Osteocyte (in vitro differentiated cells): ENCODE measurements around the gene DHX40. TPM values are rescaled to one million over a fixed set of nuclear protein-coding genes. Genes with fewer than 3 reads are reported as not detected.

Source experiments
- DNase-seq: peaks from one replicate; pipeline ENCODE4 v3.0.0; 2021; ENCODE audit warnings: mixed read lengths; ENCODE audit not compliant: unreplicated experiment; ENCODE audit errors: extremely low spot score
- H3K27ac Mint-ChIP-seq: one replicate; pipeline ENCODE4 v1.8.0; 2021; ENCODE audit warnings: mild to moderate bottlenecking, mixed read lengths; ENCODE audit not compliant: unreplicated experiment
- H3K27me3 Mint-ChIP-seq: one replicate; pipeline ENCODE4 v1.8.0; 2021; ENCODE audit warnings: mixed read lengths; ENCODE audit not compliant: unreplicated experiment
- H3K36me3 Mint-ChIP-seq: one replicate; pipeline ENCODE4 v1.8.0; 2021; ENCODE audit warnings: mixed read lengths; ENCODE audit not compliant: unreplicated experiment
- H3K4me1 Mint-ChIP-seq: one replicate; pipeline ENCODE4 v1.8.0; 2021; ENCODE audit warnings: mixed read lengths; ENCODE audit not compliant: unreplicated experiment
- H3K4me3 Mint-ChIP-seq: one replicate; pipeline ENCODE4 v1.8.0; 2021; ENCODE audit warnings: mild to moderate bottlenecking, moderate library complexity, mixed read lengths; ENCODE audit not compliant: unreplicated experiment
- H3K9me3 Mint-ChIP-seq: one replicate; pipeline ENCODE4 v1.8.0; 2021; ENCODE audit warnings: mixed read lengths; ENCODE audit not compliant: unreplicated experiment
- CTCF ChIP-seq: fragments of 200-600 bp; sonication (generic); IDR thresholded peaks from 2 replicates; pipeline ENCODE4 v1.5.0; 2021; ENCODE audit warnings: antibody characterized with exemption, mild to moderate bottlenecking, moderate library complexity
- total RNA-seq: library from RNA; stranded (reverse); gene quantifications from 2 replicates; pipeline ENCODE4 v1.2.1, GENCODE V29; 2021

DHX40 gene
- total RNA-seq, 1 donor from 2014 or later, result 42.3 TPM

GRCh38 chr17:59527931-59528330, 37.5 kb upstream of the DHX40 start:
- Mint-ChIP-seq H3K27me3 (peaks cover 44% of the 10 kb centered on the region), H3K36me3 (no peaks in the 10 kb centered on the region), H3K27ac (no peak overlapping the region), H3K9me3 (no peaks in the 10 kb centered on the region), H3K4me3 (no peak overlapping the region), H3K4me1 (no peaks in the 10 kb centered on the region)
- no peak for TF ChIP-seq CTCF
- DNase-seq, result no peak

GRCh38 chr17:59530531-59530930, 34.9 kb upstream of the DHX40 start:
- H3K36me3 Mint-ChIP-seq, result no peaks in the 10 kb centered on the region
- no peak overlapping the region for H3K27ac Mint-ChIP-seq
- peaks cover 42% of the 10 kb centered on the region for H3K27me3 Mint-ChIP-seq

GRCh38 chr17:59533694-59534093, 31.7 kb upstream of the DHX40 start:
- Mint-ChIP-seq H3K27me3 (peaks cover 33% of the 10 kb centered on the region), H3K4me3 (no peak overlapping the region), H3K36me3 (no peaks in the 10 kb centered on the region), H3K9me3 (no peaks in the 10 kb centered on the region), H3K27ac (no peak overlapping the region), H3K4me1 (no peaks in the 10 kb centered on the region)
- DNase-seq, result no peak
- no peak for TF ChIP-seq CTCF

More at GRCh38 chr17:59530531-59530930, 34.9 kb upstream of the DHX40 start:
- no peak for TF ChIP-seq CTCF
- Mint-ChIP-seq H3K4me1 (no peaks in the 10 kb centered on the region), H3K9me3 (no peaks in the 10 kb centered on the region), H3K4me3 (no peak overlapping the region)
- no peak for DNase-seq

GRCh38 chr17:59534583-59534982, 30.8 kb upstream of the DHX40 start:
- no peak overlapping the region for H3K27ac Mint-ChIP-seq
- no peak for DNase-seq
- no peaks in the 10 kb centered on the region for H3K4me1 Mint-ChIP-seq
- H3K27me3 Mint-ChIP-seq, result peaks cover 37% of the 10 kb centered on the region
- H3K4me3 Mint-ChIP-seq, result no peak overlapping the region
- no peaks in the 10 kb centered on the region for H3K9me3 Mint-ChIP-seq
- peak; percentile 16 for TF ChIP-seq CTCF
- no peaks in the 10 kb centered on the region for H3K36me3 Mint-ChIP-seq

GRCh38 chr17:59538195-59538909, 27.1 kb upstream of the DHX40 start:
- no peak for DNase-seq
- no peak overlapping the region for H3K27ac Mint-ChIP-seq
- H3K36me3 Mint-ChIP-seq, result no peaks in the 10 kb centered on the region
- no peaks in the 10 kb centered on the region for H3K4me1 Mint-ChIP-seq
- H3K9me3 Mint-ChIP-seq, result no peaks in the 10 kb centered on the region
- H3K4me3 Mint-ChIP-seq, result no peak overlapping the region
- TF ChIP-seq CTCF, result no peak
- peaks cover 50% of the 10 kb centered on the region for H3K27me3 Mint-ChIP-seq
